ENCODE data around the gene TBC1D5.

DNA sequence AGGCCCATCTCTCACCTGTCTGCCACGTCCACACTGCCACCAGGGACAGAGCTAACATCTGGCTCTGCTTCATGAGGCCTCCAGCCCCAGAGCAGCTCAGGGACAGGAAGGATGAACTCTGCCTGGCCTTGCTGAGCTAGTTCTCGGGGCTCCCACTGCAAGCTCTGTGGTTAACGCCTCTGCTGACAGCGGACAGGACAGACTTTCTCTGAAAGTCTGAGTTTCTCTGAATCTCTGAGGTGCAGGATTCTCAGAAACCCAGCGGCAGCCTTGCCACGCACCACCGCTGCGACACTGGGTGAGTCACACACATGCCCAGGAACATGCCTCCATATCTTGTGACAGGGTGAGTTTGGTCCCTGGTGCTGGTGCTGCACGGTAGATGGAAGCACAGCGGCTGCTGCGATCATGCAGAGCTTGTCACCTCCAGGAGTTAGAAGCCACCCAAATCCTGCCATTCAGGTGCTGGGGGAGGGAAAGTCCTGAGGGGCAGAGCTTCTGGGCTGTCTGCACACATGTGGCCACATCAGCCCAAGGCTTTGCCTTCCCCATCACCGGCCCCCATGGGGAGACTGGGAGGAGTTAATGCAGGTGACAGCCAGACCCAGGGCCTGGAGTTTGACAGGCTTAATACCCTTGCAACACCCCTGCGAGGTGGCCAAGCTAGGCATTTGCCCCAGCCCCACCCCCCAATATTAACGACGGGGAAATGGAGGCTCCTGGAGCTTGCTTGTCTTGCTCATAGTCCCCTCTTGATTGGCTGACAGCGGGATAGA lies 590.6 kb downstream of the TBC1D5 start:
- TF ChIP-seq, protein P1, sequence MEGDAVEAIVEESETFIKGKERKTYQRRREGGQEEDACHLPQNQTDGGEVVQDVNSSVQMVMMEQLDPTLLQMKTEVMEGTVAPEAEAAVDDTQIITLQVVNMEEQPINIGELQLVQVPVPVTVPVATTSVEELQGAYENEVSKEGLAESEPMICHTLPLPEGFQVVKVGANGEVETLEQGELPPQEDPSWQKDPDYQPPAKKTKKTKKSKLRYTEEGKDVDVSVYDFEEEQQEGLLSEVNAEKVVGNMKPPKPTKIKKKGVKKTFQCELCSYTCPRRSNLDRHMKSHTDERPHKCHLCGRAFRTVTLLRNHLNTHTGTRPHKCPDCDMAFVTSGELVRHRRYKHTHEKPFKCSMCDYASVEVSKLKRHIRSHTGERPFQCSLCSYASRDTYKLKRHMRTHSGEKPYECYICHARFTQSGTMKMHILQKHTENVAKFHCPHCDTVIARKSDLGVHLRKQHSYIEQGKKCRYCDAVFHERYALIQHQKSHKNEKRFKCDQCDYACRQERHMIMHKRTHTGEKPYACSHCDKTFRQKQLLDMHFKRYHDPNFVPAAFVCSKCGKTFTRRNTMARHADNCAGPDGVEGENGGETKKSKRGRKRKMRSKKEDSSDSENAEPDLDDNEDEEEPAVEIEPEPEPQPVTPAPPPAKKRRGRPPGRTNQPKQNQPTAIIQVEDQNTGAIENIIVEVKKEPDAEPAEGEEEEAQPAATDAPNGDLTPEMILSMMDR (IDR thresholded peaks at IDR 0.05): no peak
- no peak for TF ChIP-seq POLR2AphosphoS5 (IDR thresholded peaks at IDR 0.05; ENCODE audit: low read depth, low read length)
- TF ChIP-seq, protein P2, sequence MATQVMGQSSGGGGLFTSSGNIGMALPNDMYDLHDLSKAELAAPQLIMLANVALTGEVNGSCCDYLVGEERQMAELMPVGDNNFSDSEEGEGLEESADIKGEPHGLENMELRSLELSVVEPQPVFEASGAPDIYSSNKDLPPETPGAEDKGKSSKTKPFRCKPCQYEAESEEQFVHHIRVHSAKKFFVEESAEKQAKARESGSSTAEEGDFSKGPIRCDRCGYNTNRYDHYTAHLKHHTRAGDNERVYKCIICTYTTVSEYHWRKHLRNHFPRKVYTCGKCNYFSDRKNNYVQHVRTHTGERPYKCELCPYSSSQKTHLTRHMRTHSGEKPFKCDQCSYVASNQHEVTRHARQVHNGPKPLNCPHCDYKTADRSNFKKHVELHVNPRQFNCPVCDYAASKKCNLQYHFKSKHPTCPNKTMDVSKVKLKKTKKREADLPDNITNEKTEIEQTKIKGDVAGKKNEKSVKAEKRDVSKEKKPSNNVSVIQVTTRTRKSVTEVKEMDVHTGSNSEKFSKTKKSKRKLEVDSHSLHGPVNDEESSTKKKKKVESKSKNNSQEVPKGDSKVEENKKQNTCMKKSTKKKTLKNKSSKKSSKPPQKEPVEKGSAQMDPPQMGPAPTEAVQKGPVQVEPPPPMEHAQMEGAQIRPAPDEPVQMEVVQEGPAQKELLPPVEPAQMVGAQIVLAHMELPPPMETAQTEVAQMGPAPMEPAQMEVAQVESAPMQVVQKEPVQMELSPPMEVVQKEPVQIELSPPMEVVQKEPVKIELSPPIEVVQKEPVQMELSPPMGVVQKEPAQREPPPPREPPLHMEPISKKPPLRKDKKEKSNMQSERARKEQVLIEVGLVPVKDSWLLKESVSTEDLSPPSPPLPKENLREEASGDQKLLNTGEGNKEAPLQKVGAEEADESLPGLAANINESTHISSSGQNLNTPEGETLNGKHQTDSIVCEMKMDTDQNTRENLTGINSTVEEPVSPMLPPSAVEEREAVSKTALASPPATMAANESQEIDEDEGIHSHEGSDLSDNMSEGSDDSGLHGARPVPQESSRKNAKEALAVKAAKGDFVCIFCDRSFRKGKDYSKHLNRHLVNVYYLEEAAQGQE (IDR thresholded peaks at IDR 0.05; ENCODE audit: insufficient read depth in 1 of 2, low read depth in 2 of 2, low read length in 1 of 2): no peak

All from Panc1 (cell line).